22Rv1 (cell line): Measurements from ENCODE around the gene PRELID3B.

Experiments used
- ZFX ChIP-seq: fragments of 450-650 bp; IDR thresholded peaks from 2 replicates; pipeline ENCODE4 v1.6.1; 2017; ENCODE audit warnings: antibody characterized with exemption, borderline replicate concordance
- TF ChIP-seq, protein P1 (sequence below): fragments of 450-650 bp; IDR thresholded peaks from 2 replicates; pipeline ENCODE4 v1.5.1; 2017; ENCODE audit warnings: mild to moderate bottlenecking

DNA sequence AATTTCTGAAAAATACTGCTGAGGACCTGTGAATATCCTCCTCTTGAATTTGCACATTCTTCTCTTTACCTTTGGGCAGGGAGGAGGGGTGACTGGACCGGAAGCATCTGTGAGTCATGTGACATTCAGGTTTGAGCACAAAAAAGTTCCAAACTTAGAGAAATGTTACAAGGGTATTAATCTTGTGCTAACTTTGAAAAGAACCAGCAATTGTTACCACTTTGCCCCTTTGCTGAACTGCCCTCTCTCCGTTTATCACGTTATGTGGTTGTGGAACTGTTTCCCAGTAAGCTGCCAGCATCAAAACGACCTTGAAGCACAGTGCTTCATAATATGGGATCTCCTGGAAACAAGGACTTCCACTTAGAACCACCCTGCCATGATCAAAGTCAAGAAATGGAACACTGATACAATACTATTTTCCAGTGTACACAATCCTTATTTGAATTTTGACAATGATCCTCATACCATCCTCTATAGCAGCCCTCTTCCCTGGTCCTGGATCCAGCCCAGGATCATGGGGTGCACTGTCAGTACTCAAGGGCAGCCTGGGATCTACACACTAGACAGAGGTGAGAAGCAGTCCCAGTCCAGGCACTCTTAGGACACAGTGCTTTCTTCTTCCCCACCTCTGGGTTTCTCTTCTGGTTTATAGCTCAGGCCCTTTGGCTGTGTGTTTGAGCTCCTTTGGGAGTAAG is 25.6 kb downstream of the PRELID3B start:
- TF ChIP-seq ZFX: no peak
- TF ChIP-seq, protein P1, sequence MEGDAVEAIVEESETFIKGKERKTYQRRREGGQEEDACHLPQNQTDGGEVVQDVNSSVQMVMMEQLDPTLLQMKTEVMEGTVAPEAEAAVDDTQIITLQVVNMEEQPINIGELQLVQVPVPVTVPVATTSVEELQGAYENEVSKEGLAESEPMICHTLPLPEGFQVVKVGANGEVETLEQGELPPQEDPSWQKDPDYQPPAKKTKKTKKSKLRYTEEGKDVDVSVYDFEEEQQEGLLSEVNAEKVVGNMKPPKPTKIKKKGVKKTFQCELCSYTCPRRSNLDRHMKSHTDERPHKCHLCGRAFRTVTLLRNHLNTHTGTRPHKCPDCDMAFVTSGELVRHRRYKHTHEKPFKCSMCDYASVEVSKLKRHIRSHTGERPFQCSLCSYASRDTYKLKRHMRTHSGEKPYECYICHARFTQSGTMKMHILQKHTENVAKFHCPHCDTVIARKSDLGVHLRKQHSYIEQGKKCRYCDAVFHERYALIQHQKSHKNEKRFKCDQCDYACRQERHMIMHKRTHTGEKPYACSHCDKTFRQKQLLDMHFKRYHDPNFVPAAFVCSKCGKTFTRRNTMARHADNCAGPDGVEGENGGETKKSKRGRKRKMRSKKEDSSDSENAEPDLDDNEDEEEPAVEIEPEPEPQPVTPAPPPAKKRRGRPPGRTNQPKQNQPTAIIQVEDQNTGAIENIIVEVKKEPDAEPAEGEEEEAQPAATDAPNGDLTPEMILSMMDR: no peak
